HG02852 (cell line): ENCODE data around the gene RBMX2.
A peak's percentile ranks its signal among the peaks of the same experiment; 100 is the strongest.
"Not testable (repeated sequence)": the region's sequence is repeated elsewhere in the genome, so short reads cannot be mapped to it uniquely, and the experiment has no call there.

Source experiments
- ATAC-seq: cut with Tn5 transposase; IDR thresholded peaks from one replicate; pipeline ENCODE4 v1.9.1; 2021; ENCODE audit warnings: mild to moderate bottlenecking, moderate library complexity; ENCODE audit not compliant: unreplicated experiment

The RBMX2 gene, protein sequence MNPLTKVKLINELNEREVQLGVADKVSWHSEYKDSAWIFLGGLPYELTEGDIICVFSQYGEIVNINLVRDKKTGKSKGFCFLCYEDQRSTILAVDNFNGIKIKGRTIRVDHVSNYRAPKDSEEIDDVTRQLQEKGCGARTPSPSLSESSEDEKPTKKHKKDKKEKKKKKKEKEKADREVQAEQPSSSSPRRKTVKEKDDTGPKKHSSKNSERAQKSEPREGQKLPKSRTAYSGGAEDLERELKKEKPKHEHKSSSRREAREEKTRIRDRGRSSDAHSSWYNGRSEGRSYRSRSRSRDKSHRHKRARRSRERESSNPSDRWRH

GRCh38 chrX:130401415-130402207 lies at the start of gene RBMX2:
TSS of gene RBMX2 (plus strand) at chrX:130401987. CDS start at chrX:130402033, 46 bp downstream.
- peak; percentile 95 for ATAC-seq

- ATAC-seq = not testable (repeated sequence)
Measured at GRCh38 chrX:130352050-130352449, 49.7 kb upstream of the RBMX2 start.

DNA sequence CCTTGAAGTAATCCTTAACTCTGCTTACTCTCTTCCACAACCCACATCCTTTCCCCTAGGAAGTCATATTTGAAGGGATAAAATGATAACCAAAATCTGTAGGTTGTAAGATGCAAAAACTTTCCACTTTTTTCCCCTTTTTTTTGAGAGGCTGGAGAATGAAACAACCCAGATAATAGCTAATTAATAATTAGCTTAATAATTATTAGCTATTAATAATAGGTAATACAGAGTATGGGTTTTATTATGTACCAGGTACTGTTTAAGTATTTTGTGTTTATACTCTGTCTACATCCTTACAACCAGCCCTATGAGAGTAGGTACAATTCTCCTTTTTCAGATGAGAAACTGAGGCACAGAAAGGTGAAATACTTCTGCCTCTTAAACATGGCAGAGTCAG lies 25.7 kb upstream of the RBMX2 start:
- ATAC-seq = no peak

DNA sequence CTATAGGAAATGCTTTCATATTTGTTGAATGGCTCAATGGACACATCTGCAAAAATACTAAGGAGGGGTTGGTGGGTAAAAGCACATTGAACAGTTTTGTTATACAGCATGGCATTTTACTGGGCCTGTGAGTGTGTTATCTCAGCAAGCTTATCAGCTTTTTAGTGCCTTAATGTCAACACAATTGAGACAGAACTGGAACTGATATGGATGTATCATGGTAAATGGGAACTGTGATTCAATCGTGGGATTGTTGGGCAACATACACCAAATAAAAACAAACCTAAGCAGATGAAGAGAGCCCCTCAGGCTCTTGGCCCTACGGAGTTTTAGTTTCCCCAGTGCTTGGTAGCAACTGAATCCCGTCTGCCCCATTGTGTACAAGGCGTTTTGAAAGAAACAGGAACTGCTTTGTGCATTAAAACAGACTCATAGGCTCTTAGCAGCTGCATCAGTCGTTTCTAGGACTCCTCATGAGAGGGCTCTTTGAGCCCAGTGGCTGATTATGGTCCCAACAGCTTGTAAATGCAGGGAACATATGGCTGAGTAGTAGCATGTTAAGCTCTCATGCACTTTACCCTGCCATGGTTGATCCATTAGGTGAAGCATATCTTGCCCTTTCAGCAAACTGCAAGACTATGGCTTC lies 23.6 kb upstream of the RBMX2 start:
- ATAC-seq = no peak

DNA sequence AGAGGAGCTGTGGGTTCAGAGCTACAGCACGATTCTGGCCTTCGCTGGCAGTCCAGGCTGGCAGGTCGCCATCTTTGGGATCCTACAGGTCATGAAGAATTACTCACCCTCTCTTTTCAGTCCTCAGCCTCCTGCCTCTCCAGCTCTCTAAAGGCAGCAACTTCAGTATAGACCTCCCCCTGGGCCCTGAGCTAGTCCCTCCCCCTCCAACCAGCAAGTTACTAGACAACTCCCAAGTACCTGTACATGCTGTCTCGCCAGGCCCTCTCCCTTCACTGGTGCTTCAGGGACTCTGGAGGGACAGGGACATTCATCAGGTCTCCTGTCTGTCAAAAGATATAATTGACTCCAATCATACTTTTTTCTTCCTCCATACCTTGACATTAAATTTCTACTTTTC lies 16.3 kb upstream of the RBMX2 start, which contains the start of gene GPR119:
Gene GPR119 (minus strand): TSS at position 155 of the 400 bp plus-strand sequence. CDS start 227 bp downstream, outside the sequence.
- ATAC-seq = no peak

- ATAC-seq = no peak
Measured at GRCh38 chrX:130386408-130386808, 15.4 kb upstream of the RBMX2 start.

DNA sequence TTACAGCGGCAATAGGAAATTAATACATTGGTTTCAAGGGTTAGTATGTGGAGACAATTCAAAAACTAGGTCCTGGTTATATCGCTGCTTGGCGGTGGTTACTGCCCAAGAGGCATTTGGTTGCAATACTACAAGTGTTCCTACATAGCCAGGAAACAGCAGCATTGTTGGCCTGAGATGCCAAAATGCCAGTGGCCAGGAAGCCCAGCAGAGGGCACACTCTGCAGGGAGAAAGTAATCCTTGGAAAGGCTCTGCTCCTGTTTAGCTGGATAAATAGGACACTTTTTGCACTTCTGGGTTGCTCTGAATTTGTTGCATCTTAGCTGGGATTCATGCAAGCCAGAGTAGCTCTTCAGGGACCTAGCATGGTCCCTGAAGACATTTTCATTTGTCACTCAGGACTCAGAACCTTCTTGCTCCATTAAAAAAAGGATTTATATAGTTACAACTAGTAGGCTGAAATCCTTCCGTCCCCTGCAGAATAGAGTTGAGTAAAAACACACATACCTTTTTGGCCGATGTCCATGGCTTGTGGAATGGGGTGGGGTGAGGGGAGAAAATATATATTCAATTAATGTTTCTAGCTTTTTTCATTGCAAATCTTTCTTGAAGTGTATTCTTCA lies 8.2 kb upstream of the RBMX2 start:
- ATAC-seq = no peak

DNA sequence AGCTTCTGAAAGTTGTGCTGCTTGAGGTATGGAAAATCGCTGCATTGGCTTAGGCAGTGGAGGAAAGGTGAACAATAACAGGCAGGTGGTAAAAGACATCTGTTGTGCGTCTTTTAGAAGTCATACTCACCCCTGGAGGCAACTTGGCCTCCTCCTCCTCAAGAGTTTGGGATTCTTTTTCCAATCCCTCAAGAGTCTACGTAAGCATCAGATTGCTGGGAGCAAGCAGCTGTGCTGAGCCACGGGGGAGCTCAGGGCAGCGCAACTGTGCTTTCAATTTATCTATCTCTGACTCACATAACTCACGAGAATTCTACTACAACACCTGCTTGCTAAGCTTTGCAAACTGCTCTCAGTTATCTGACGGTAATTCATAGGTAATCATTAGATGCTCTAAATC lies 6.4 kb upstream of the RBMX2 start:
- no peak for ATAC-seq

GRCh38 chrX:130402208-130402684 lies 459 bp downstream of the RBMX2 start:
- no peak for ATAC-seq

- ATAC-seq = no peak
Measured at GRCh38 chrX:130413415-130413814, 11.6 kb downstream of the RBMX2 start.

DNA sequence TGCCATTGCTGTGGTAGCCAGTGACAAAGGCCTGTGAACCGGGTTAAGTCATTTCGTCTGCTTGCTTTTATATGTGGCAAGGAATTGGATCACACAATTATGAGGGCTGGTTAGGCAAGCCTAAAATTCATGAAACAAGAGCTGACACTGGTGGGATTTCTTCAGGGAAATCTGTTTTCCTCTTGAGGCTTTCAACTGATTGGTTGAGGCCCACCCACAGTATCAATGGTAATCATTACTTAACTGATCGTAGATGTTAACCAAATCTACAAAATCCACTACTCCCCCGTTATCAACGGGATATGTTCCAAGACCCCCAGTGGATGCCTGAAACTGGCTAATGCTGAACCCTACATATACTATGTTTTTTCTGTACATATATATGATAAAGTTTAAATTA lies 13.0 kb downstream of the RBMX2 start:
- no peak for ATAC-seq

GRCh38 chrX:130415201-130415600 lies 13.4 kb downstream of the RBMX2 start:
- ATAC-seq = no peak

DNA sequence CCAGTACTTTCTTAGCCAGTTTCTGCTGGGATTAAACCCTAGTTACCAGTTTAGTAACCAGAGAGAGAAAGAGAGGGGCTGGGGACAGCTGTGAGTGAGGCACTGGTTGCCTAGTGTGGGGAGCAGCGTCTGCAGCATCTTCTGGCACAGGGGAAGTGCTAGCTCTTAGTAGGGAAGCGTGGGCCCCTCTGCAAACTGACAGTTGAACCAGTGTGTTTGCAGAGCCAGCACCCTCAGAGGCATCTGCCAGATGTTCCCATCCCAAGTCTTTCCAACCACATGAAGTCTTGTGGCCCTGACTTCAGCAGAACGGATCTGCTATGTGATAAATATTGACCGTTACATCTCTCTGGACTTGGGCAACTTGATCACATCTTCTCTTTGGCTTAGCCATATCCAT lies 15.0 kb downstream of the RBMX2 start:
- no peak for ATAC-seq

DNA sequence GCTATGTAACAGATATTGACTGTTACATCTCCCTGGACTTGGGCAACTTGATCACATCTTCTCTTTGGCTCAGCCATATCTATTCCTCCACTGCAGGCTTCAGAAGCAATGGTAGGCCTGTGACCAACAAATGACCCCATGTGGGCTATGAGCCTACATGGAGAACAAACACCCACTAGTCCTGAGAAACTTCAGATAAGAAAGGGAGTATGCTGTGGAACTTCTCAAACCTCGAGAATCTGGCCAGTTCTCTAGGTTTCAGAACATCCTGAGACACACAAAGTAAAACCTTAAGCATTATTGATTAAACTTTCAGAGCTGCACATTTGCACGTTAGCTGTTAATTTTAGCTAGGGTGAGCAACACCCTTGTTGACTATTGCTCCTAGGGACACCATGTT lies 16.3 kb downstream of the RBMX2 start:
- no peak for ATAC-seq

DNA sequence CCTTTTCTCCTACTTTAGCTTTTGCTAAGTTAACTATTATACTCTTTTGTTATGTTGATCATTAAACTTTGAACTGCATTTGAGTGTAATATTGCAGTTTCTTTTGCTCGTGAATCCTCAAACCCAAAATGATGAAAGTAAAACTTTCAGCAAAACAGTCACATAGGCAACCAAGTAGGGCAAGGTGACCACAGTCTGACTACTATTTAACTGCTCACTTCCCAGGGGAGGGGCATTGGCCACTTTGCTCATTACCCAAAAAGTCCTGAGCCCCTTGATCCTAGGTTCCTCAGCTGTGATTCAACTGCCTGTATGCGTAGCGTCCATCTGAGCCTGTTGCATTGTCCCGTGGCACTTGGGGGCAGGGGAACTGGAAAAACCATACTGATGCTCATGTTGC lies 17.0 kb downstream of the RBMX2 start:
- ATAC-seq = no peak

DNA sequence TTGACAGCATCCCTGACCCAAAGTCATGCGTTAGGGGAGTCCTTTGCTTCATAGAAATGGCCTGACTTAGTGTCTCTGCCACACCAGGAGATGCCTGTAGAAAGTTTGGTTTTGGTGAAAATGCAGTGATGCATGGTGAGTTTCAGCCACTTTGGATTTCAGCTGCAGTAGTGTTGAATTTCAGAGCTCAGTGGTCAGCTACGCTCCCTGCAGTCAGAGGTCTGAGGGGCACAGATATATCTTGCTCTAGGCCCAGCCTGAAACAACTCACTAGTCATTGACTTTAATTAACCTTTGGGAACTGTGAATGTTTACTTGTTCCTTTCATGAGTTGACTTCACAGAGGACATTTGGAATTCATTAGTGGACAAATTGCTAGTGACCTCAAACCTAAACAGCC lies 17.5 kb downstream of the RBMX2 start:
- ATAC-seq = no peak

DNA sequence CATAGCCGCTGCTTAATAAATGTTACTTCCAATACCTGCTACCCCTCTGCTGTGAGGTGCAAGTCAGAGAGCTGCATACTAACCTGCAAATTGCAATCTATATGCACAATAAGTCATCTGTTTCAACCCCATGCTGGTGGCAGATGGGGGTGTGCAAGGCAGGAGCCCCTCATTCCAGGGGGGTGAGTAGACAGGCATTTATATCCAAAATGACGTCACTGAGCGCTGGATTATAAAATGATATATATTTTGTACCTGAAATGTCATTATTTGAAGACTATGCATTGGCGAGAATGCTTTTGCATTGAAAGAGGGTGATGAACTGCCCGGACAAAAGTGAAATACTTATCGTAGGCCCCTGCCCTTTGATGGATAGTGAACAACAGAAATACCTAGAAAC lies 24.7 kb downstream of the RBMX2 start:
- no peak for ATAC-seq

DNA sequence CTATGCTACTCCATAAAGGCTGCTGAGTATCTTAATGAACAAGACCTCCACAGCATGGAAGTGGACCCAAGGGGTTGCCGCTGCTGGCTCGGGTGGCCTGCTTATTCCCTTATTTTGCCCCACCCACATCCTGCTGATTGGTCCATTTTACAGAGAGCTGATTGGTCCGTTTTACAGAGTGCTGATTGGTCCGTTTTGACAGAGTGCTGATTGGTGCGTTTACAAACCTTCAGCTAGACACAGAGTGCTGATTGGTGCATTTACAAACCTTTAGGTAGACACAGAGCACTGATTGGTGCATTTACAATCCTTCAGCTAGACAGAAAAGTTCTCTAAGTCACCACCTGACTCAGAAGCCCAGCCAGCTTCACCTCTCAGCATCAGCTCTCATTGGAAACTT lies 27.4 kb downstream of the RBMX2 start:
- ATAC-seq = not testable (repeated sequence)

DNA sequence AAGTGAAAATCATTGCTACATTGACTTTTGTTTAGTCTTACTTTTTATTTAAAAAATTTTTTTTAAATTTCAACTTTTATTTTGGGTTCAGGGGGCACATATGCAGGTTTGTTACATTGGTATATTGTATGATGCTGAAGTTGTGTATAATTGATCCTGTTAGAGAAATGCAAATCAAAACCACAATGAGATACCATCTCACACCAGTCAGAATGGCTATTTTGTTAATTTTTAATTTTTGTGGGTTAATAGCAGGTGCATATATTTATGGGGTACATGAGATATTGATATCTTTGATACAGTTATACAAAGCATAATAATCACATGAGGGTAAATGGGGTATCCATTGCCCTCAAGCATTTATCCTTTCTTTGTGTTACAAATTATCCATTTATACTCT lies 34.1 kb downstream of the RBMX2 start:
- no peak for ATAC-seq

- ATAC-seq = not testable (repeated sequence)
Measured at GRCh38 chrX:130437996-130438395, 36.2 kb downstream of the RBMX2 start.

DNA sequence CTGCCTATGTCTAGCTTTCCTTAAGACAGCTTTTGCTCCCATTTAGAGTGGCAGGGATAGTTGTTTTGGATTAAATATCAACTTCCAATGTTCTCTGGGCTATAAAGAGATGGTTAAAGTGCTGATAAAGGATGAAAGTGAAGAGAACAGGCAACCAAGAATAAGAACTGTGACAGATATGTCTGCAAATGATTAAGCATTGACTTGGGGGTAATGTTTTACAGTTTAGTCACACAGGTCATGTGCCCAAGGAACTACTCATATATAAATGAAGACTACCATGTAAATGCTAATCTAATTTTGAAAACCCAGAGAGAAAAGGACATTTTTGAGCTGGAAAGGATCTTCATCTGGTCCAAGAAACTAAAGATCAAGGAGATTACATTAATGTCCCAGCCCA lies 42.1 kb downstream of the RBMX2 start:
- ATAC-seq = no peak
